Activated CD8-positive, alpha-beta memory T cell treated with anti-CD3 and anti-CD28 coated beads for 4 hours (primary cell): ENCODE results near the gene GPR32.
"Not testable (repeated sequence)": the region's sequence is repeated elsewhere in the genome, so short reads cannot be mapped to it uniquely, and the experiment has no call there.

ENCODE experiments used
- DNase-seq, 2 donors: peaks; one replicate each; pipeline ENCODE4 v3.0.0-alpha.2; 2020; ENCODE audit warnings: low read depth in 2 of 2

Gene GPR32

GRCh38 chr19:50803633-50804419 lies 33.6 kb downstream of the GPR32 start:
- DNase-seq = no peak

GRCh38 chr19:50804420-50805272 lies 34.4 kb downstream of the GPR32 start:
- peak; percentile 96 to 98 for DNase-seq

- no peak for DNase-seq
Observed at GRCh38 chr19:50808856-50809255, 38.6 kb downstream of the GPR32 start.

GRCh38 chr19:50811622-50812238 lies 41.5 kb downstream of the GPR32 start:
- DNase-seq = not testable (repeated sequence)

- no peak for DNase-seq
Observed at GRCh38 chr19:50812474-50812873, 42.2 kb downstream of the GPR32 start.

GRCh38 chr19:50814883-50815282 lies 44.6 kb downstream of the GPR32 start:
- DNase-seq = no peak

GRCh38 chr19:50815439-50815838 lies 45.2 kb downstream of the GPR32 start:
- no peak for DNase-seq

- no peak for DNase-seq
Observed at GRCh38 chr19:50817941-50818858, 47.9 kb downstream of the GPR32 start.

GRCh38 chr19:50818859-50819472 lies 48.7 kb downstream of the GPR32 start:
- DNase-seq = no peak

GRCh38 chr19:50819636-50820035 lies 49.4 kb downstream of the GPR32 start:
- DNase-seq = no peak

GRCh38 chr19:50820086-50820485 lies 49.8 kb downstream of the GPR32 start:
- DNase-seq = no peak

GRCh38 chr19:50820549-50821247 lies 50.4 kb downstream of the GPR32 start:
- DNase-seq = no peak

GRCh38 chr19:50821248-50821612 lies 51.0 kb downstream of the GPR32 start:
- DNase-seq = no peak
